CD4-positive, alpha-beta T cell treated with Interleukin-17A for 1 hour (primary cell): ENCODE measurements around the gene ATXN1L.
"Not testable (repeated sequence)": the region's sequence is repeated elsewhere in the genome, so short reads cannot be mapped to it uniquely, and the experiment has no call there.

Experiments used
- DNase-seq: peaks from one replicate; pipeline ENCODE4 v3.0.0-alpha.2; 2020

The ATXN1L gene

DNA sequence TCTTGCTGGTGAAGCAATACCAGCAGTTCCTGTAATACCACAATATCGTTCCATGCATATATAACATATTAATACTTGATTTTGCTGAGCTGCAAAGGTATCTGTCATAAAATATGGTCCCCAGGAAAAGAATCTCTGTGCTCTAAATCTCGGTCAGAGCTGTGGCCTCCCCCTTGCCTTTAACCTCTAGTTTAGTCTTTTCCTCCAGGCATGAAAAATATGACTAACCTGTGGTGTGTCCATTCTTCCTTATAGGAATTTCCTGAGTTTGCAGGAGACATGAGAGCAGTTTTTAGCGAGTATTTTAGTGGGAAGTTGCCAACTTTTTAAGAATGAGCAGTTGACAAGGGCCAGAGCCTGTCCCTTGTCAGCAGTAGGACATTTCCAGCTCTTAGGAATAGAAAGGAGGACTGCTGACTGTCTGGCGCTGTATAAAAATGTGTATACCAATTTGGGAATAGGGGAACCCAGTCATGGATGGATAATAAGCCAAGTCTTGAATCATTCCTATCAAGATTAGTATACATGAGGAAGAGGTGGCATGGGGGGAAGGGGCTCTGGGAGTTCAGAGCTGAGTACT, 8.7 kb downstream of the ATXN1L start:
- no peak for DNase-seq

DNA sequence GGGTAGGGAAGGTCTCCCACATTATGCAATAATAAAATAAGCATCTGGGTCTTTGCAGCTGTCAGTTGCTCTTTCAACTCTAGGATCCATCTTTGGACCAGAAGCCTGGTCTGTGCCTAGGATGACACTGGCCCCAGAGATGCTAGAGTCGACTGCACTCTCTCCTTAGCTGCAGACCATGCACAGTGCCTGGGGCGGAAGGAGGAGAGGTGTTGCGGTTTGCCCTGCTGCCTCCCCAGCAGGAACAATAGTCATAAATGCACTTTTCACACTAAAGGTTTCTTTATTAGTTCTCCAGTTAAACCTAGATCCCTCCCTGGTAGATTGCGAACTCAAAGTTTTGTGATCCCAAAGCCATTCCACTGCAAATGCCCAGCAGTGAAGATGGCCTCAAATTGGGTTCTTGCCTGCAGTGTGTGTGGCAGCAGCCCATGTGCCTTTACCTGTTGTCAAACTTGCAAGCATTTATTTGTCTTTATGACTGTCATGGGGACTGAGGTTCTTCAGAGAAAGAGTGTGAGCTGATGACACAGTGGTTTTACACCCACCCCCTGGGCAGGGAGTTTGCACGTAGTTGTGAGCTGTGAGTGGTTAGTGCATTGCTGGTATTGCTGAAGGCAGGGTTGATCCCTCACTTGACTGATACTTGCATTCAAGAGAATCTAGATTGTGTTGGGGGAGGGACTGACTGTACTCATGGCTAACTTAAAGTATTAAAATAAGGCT, 10.3 kb downstream of the ATXN1L start:
- peak; percentile 53 for DNase-seq

DNA sequence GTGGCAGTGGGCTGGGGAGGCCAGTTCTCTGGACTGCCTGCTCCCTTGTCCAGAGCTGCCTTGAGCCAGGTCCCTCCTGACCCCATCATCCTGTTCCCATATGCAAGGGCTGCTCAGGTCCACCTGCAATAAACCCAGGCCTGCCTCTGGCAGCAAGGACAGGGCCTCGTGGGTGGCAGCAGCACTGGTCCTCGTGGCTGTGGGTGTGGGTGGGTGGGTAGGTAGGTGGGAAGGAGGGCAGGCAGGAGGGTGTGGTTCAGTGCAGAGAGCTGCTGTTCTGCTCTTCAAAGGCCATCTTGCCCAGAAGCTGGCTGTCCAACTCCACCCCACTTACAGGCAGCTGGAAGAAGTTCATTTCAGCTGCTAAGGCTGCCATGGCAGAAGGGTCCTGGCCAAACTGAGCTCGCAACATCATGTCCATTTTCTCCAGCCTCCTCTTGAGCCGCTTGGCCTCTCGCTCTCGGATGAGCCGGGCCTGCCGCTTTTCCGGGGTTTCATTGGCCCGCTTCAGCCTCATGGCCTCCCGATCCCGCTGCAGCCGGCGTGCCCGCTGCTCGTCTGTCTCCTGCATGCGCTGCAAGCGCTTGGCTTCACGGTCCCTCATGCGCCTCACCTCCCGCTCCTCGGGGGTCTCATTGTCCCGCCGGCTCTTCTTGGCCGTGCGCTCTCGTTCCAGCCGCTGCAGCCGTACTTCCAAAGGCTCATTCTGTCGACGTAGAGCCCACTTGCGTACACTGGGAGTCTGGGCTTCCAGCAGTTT, 14.2 kb downstream of the ATXN1L start:
- DNase-seq, result no peak

DNA sequence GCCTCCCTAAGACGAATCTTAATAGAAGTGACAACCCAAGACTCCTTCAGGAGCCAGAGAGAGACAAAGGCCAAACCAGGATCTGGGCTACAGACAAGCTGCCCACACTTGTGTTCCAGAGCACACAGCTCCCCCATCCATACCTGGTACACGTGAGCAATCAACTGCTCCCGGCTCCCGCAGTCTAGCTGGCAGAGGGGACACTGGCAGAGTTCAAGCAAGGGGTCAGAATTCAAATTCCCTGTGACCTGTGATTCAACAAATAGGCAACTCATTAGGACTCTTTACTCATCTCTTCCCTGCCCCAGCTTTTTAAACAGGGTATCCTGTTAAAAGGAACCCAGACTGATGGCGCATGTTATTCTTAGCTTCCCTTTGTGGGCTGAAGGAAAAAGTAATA, 18.2 kb downstream of the ATXN1L start:
- DNase-seq, result no peak

DNA sequence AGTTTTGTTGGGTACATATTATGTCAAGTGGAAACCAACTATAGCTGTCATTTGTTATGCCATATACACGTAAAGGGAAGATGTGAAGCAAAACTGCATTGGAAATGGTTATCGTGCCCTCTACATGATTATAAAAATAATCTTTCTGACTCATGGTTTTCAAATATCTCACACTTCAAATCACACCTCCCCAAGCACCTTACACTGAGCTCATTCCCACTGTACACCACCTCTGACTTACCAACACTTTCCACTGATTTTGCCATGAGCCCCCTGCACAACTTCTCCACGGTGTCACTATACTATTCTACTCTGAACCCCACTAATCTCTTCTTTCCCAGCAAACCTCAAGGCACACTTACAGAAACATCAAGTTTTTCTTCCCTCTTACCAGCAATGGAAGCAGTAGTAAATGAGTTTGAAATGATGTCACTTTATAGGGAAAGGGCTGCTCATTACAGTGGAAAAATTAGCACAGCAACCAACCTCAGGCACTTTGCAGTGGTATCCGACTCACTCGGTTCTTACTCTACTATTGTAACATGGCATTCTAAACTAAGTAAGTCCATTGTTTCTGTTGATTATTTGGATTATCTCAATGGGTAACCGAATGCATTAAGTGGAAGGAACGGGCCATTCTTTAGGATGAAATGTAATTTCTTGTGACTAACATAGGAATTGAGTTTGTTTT, 19.5 kb downstream of the ATXN1L start:
- DNase-seq, result no peak

DNA sequence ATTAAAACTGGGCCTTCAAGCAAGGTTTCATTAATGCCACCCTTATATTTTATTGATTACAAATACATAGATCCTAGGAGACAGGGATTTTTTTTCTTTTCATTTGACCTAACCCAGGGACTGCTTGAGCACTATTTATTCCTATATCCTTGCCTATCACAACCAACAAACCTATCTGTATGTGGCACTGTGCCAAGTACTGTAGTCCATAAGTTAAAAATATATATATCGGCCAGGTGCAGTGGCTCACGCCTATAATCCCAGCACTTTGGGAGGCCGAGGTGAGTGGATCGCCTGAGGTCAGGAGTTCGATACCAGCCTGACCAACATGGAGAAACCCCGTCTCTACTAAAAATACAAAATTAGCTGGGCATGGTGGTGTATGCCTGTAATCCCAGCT, 21.4 kb downstream of the ATXN1L start:
- DNase-seq, result not testable (repeated sequence)

DNA sequence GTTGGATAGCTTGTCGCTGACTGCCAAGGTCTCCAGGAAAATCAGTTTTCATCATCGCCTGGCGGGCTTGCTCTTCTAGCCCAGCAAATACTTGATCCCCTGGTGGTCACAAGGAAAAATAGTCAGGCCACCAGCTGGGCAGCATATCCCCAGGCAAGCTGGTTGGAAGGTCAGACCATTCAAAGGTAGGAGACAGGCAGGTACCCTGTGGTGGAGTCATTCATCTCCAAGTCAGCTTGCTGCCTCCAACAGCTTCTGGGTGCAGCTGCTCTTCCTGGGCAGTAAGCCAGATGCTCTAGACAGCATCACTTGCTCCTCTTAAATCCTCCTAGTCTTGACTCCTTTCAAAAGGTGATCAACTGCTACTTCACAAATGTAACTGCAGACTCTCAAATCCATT, 22.2 kb downstream of the ATXN1L start:
- DNase-seq, result no peak

DNA sequence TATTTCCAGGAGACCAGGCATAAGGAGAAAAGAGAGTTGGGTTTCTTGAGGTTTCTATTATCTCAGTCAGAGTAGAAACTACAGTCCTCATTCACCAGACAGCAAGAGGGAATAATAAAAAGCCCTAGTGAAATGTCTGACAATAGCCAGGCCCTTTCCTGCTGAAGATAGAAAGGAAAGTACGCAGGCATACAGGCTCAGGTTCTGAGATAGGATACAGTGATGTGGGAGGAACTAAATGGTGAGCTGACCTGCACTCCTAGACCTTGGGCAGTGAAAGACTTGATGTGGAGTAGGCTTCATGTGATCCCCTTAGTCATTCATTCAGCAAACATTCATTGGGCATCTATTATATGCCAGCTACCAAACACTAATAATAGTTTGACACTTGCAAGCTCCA, 23.3 kb downstream of the ATXN1L start:
- no peak for DNase-seq

DNA sequence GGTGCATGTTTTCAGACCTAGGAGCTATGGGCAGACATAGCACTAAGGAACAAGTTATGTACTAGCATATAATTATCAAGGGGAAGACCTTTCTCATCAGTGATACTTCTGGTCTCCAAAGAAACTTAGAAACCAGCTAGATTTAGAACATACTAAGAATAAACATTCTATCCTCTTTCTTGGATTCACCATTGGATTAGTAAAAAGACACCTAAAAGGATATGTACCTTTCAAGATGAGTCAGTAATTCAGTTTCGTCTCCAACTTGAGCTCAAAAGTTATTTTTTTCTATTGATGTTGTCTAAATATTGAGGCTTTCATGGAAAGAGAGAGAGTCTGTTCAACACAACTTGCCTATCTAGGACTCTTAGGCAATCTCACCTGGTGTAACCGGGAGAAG, 25.0 kb downstream of the ATXN1L start:
- DNase-seq, result no peak

DNA sequence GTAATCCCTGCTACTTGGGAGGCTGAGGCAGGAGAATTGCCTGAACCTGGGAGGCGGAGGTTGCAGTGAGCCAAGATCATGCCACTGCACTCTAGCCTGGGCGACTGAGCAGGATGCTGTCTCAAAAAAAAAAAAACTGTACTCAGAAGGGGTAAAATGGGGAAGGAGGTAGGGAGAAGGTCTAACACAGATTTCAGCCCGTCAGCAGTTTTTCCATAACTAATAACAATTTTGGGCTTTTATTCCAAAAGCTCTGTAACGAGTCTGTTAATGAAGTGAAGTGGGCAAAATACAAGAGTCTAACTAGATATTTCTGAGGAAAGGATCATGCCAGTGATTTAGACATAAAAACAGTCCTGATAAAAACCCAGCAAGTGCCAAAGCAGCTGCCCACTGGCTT, 27.4 kb downstream of the ATXN1L start:
- no peak for DNase-seq

DNA sequence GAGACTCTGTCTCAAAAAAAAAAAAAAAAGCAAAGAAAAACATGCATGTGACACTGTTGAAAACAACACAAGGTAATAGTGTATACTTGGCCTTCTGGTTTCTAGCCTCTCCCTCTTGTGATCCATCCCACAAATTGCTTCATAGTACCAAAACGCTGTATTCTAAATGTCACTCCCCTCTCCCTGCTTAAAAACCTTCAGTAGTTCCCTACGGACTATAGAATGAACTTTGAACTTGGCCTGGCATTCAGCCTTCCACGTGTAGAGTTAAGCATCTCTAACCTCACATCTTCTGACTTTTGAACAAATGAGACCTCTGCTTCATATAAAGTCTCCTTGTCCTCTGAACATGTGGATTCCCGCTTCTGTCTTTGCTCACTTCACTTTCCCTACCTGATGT, 33.1 kb downstream of the ATXN1L start:
- DNase-seq, result no peak

DNA sequence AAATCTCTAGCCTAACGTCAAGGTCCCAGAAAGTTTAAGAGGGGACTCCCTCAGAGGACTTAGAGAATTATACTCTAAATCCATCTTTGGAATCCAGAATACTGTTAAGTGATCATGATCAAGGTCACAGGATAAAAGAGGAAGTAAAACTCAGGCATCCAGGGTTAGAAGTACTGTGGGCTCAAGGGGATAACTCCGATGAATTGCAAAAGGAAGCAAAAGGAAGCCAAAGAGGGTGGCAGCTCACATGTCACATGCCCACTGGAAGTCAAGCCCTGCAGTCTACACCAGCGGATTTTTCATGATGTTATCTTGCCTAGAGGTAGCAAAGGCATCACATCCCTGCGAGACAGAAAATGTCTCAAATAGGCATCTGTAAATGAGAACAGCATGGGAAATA, 34.4 kb downstream of the ATXN1L start:
- DNase-seq, result no peak

DNA sequence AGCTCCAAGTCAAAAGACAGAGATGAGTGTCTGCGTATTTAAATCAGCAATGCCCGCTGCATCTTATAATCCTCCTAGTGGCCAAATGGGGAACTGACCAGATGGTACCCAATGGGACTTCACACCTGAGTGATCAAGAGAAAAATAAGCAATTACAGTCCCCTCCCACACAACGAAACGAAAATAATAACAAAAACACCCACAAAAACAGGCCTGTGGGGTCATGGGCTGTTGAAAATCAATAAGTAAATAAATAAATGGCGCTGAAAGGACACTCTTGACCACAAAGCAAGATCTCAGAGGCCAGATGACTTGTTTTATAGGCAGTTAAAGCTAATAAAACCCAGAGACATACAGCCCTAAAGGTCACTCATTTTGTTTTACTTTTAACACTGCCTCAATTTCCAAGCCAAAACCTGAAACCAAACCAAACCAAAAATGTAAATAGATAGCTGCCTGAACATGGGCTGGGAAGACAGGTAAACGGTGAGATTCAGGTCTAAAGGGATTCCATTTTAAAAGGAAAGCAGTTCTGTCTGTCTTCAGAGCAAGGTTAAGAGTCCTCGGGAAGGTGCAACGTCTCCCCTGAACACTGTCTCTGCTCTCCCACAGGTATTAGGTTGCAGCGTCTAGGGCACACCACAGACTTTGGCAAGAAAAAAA, 36.9 kb downstream of the ATXN1L start:
- DNase-seq, result peak; percentile 93

DNA sequence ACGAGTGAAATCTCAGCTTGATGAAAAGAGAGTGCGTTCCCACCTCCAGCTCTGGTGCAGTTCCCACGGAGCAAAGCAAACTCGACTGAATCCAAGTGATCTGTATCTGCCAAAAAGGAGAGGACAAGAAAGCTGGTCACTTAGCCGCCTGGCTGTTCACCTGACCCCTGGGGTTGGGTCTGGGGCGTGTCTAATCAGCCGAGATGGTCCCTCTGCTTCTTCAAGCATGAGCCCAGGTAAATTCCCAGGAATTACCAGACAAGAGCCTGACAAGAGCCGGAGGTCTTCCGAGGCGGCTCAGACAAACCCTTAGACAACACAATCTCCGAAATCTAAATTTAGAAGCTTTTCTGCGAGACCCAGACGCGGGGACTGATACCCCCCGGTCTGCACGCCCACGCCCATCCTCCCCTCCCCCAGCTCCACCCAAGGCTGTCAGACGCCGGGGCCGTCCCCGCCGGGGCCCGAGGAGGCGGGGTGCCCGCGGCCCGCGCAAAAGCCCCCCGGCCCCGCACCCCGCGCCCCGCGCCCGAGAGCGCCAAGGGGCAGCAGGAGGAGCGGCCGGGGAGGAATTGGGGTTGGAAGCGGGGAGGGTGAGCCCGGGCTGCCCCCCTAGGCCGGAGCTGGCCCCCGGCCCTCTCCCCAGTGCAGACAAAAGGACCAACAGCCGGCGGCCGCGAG, 37.5 kb downstream of the ATXN1L start:
- DNase-seq, result peak; percentile 66

DNA sequence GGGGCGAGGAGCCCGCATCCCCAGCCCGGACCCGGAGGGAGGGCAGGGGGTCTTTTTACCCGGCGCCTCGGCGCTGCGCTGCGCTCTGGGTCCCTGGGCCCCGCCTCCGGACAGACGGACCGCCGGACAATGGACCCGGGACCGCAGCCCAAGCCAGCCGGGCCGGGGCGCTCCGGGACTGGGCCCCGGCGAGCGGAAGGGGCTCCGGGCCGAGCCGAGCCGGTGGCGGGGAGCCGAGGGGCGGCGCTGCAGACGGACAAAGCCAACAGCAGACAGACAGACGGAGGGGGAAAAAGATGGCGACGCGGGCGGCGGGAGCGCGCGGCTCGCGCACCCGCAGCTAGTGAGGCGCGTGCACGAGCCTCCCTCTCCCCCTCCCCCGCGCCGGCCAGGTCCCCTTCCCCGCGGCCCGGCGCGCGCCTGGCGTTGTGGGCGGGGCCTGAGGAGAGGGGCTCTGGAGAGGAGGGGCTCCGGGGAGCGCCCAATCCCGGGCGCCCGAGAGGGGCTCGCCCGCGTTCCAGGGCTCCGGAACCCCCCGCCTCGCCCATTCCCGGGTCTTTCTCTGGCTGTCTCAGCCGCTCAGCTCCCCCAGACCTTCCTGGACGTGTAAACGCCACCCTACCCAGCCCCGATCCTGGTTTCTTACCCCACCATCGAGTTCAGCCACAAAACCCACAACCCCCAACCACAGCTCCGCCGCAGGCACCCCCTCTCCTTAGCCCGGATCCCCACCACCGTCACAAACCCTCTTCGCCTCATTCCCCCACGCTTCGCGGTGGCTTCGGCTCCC, 38.3 kb downstream of the ATXN1L start, which contains the start of gene ZNF821:
TSS of gene ZNF821 (minus strand) at position 334 of the 790 bp plus-strand sequence. CDS start 4,236 bp downstream, outside the sequence.
- DNase-seq, result peak; percentile 83

DNA sequence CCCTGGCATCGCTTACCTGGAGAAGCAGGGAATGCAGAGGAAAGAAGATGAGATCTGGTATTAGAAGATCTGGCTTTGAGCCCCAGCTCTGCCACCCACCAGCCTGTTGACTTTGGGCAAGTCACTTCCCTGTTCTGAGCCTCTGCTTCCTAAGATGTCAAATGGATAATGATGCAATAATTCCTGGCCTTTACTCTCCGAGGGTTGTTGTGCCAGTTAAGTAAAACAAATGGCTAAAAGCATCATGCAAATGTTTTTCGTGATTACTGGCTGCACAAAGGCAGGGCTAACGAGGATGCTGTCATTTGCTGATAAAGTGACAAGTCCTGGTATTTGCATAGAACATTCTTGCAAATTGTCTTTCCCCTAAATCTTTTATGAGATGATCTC, 39.5 kb downstream of the ATXN1L start:
- DNase-seq, result no peak

DNA sequence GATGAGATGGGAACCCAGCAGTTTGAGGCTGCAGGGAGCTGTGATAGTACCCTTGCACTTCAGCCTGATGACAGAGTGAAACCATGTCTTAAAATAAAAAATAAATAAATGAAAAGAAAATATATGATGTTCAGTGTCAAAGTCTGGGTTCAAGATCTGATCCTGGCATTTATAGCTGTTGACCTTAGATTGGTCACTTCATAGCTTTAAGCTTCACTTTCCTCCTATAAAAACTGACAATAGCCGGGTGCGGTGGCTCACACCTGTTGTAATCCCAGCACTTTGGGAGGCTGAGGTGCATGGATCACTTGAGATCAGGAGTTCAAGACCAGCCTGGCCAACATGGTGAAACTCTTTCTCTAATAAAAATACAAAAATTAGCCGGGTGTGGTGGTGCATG, 43.4 kb downstream of the ATXN1L start:
- no peak for DNase-seq

DNA sequence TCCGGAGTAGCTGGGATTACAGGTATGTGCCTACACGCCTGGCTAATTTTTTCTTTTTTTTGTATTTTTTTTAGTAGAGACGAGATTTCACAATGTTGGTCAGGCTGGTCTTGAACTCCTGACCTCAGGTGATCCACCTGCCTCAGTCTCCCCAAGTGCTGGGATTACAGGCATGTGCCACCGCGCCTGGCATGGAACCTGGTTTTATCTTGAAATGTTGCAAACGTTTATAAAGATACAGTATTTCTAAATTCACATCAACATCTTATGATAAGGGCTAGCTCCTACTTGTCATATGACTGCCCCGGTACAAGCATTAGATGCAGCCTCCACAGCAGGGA, 48.1 kb downstream of the ATXN1L start:
- DNase-seq, result no peak

DNA sequence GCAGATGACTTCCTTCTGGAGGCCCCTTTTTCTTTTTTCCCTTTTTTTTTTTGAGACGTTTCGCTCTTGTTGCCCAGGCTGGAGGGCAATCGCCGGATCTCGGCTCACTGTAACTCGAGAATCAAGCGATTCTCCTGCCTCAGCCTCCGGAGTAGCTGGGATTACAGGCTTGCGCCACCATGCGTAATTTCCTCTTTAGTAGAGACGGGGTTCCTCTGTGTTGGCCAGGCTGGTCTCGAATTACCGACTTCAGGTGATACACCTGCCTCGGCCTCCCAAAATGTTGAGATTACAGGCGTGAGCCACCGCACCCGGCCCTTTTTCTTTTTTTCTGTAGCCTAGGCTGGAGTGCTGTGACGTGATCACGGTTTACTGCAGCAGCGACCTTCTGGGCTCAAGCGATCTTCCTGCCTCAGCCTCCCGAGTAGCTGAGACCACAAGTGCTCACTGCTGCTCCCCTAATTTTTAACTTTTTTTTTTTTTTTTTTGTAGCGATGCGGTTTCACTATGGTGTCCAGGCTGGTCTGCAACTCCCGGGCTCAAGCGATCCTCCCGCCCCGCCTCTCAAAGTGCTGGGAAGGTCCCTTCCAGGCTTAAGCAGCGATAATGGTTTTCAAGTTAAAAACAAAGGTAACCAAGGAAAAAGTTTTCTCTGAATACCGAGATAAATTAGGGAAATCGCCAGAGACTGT, 48.6 kb downstream of the ATXN1L start:
- peak; percentile 57 for DNase-seq

DNA sequence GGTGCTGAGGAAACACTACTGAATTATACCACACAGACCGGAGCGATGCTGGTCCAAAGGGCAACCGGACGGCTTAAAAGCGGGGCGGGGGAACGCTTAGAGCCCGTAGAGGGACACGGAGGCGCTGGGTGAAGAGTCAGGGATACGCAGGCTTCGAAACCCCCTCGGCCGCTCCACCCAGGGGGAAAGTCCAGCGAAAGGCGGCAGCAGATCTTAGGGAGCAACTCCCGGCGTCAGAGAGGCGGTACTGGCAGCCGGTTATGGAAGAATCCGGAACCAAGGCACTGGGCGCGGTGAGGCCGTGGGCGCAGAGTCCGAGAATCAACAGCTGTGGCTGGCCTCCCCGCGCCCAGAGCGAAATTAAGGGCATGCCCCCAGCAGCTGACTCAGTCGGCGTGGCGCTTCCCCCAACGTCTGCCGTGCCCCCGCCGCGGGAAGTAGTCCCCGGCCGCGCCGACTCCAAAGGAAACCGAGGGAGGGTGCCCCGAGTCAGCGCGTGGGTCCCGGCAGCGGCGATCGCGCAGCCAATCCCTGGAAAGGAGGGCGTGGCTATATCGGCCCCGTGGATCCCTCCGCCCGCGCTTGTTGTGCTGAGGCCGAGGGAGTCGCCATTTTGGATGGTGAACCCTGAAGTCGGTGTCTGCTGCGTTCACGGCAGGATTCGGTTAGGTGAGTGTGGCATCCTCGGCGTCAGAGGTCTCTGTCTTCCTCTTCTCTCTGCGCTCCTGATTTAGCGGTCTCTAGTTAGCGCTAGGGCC, 49.3 kb downstream of the ATXN1L start, which contains the start of gene IST1:
TSS of gene IST1 (plus strand) at position 611 of the 758 bp plus-strand sequence. CDS start 20,110 bp downstream, outside the sequence.
- DNase-seq, result peak; percentile 98
